Fibroblast of lung (primary cell): ENCODE results near the gene SIGLEC9. TPM values are rescaled to one million over a fixed set of nuclear protein-coding genes. Genes with fewer than 3 reads are reported as not detected.

Experiments
- DNase-seq, 2 donors: peaks; one replicate each; pipeline versions ENCODE4 v3.0.0 to v3.0.0-alpha.2; 2010; ENCODE audit warnings: low read depth in 2 of 2
- H2AFZ ChIP-seq: 2 replicates; pipeline ENCODE4 v1.5.1; 2012; ENCODE audit warnings: low read length, control low read depth, inconsistent platforms
- H3K27ac ChIP-seq: 2 replicates; pipeline ENCODE4 v1.5.1; 2011; ENCODE audit warnings: low read length, control low read depth; ENCODE audit not compliant: insufficient read depth
- H3K27me3 ChIP-seq: 2 replicates; pipeline ENCODE4 v1.5.1; 2011; ENCODE audit warnings: mild to moderate bottlenecking, low read length; ENCODE audit not compliant: control insufficient read depth, insufficient read depth
- H3K36me3 ChIP-seq: 2 replicates; pipeline ENCODE4 v1.5.1; 2011; ENCODE audit warnings: low read length; ENCODE audit not compliant: control insufficient read depth, insufficient read depth
- H3K4me1 ChIP-seq: 2 replicates; pipeline ENCODE4 v1.5.1; 2011; ENCODE audit warnings: low read length; ENCODE audit not compliant: control insufficient read depth, insufficient read depth; ENCODE audit errors: extremely low read depth
- H3K4me2 ChIP-seq: 2 replicates; pipeline ENCODE4 v1.5.1; 2011; ENCODE audit warnings: low read length, control low read depth; ENCODE audit not compliant: insufficient read depth; ENCODE audit errors: extremely low read depth
- H3K4me3 ChIP-seq, 4 experiments: fragments of 200-600 bp in 1 of 4; sonication (generic) in 1 of 4; replicated peaks in 1 of 4; 2 replicates each; pipeline ENCODE4 v1.5.1; 2011 to 2016; ENCODE audit warnings: low read length in 4 of 4, low read depth in 3 of 4, mild to moderate bottlenecking in 3 of 4, control low read depth in 2 of 4, inconsistent platforms in 1 of 4, mixed read lengths in 1 of 4; ENCODE audit not compliant: insufficient read depth in 1 of 4; ENCODE audit errors: control extremely low read depth in 1 of 4
- H3K79me2 ChIP-seq: 2 replicates; pipeline ENCODE4 v1.5.1; 2012; ENCODE audit warnings: mild to moderate bottlenecking, low read length, inconsistent platforms; ENCODE audit not compliant: control insufficient read depth, insufficient read depth
- H3K9ac ChIP-seq: 2 replicates; pipeline ENCODE4 v1.5.1; 2011; ENCODE audit warnings: mild to moderate bottlenecking, low read length, control low read depth; ENCODE audit not compliant: insufficient read depth
- H3K9me3 ChIP-seq: 2 replicates; pipeline ENCODE4 v1.5.1; 2012; ENCODE audit warnings: low read depth, low read length; ENCODE audit not compliant: control insufficient read depth, insufficient read depth
- H4K20me1 ChIP-seq: 2 replicates; pipeline ENCODE4 v1.5.1; 2011; ENCODE audit warnings: low read length; ENCODE audit not compliant: control insufficient read depth, insufficient read depth; ENCODE audit errors: extremely low read depth
- EZH2 ChIP-seq: IDR thresholded peaks from 2 replicates; pipeline ENCODE4 v1.5.1; 2012; ENCODE audit warnings: low read length, control low read depth, mild to moderate bottlenecking; ENCODE audit errors: missing control alignments
- polyA plus RNA-seq, 2 donors: library from polyadenylated mRNA; depleted of rRNA in 1 of 2; stranded (reverse) in 1 of 2; unstranded in 1 of 2; fragments of >200 nt; gene quantifications; 2 replicates each; pipeline ENCODE4 v1.2.1, GENCODE V29; 2011 to 2012; ENCODE audit warnings: missing spikeins in 1 of 2
- total RNA-seq: library from RNA; depleted of rRNA; stranded (reverse); fragments of >200 nt; gene quantifications from 2 replicates; pipeline ENCODE4 v1.2.1, GENCODE V29; 2014
- TF ChIP-seq, protein P1 (sequence below), 2 donors: IDR thresholded peaks in 1 of 2; conservative IDR thresholded peaks in 1 of 2; 1 replicate in 1 of 2; 2 replicates in 1 of 2; pipeline ENCODE4 v1.5.1; 2011 to 2012; ENCODE audit warnings: low read length in 2 of 2, control low read depth in 1 of 2, inconsistent platforms in 1 of 2, low read depth in 1 of 2, mild to moderate bottlenecking in 1 of 2

SIGLEC9 gene
- total and polyA plus RNA-seq, 2 donors (not counting 1 experiment from before 2014, with no cell fraction given): not detected

DNA sequence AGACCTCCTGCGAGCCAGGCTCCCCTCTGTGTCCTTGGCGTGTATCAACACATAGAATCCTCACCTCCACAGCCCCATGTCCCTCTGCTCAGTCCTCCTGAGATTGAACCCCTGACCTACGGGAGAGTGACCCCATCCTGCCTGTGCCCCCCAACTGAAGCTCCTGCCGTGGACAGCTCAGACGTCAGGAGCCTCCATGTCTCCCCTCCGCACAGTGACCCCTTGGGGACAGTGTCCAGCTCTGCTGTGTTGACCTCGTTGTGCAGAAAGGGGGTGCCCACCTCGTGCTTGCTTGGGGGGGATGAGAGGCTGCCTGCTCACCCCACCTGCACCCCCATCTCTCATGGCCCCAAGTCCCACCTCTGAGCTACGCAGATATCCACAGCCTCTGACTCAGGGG lies 490 bp upstream of the SIGLEC9 start:
- H2AFZ ChIP-seq: no peak overlapping the region

GRCh38 chr19:51125421-51126075 lies 842 bp downstream of the SIGLEC9 start:
- no peaks in the 10 kb centered on the region for H4K20me1 ChIP-seq
- H3K4me3 ChIP-seq: no peak overlapping the region
- H2AFZ ChIP-seq: no peak overlapping the region
- no peak overlapping the region for H3K4me2 ChIP-seq
- no peaks in the 10 kb centered on the region for H3K79me2 ChIP-seq
- no peaks in the 10 kb centered on the region for H3K9me3 ChIP-seq
- no peak for TF ChIP-seq EZH2
- TF ChIP-seq, protein P1, sequence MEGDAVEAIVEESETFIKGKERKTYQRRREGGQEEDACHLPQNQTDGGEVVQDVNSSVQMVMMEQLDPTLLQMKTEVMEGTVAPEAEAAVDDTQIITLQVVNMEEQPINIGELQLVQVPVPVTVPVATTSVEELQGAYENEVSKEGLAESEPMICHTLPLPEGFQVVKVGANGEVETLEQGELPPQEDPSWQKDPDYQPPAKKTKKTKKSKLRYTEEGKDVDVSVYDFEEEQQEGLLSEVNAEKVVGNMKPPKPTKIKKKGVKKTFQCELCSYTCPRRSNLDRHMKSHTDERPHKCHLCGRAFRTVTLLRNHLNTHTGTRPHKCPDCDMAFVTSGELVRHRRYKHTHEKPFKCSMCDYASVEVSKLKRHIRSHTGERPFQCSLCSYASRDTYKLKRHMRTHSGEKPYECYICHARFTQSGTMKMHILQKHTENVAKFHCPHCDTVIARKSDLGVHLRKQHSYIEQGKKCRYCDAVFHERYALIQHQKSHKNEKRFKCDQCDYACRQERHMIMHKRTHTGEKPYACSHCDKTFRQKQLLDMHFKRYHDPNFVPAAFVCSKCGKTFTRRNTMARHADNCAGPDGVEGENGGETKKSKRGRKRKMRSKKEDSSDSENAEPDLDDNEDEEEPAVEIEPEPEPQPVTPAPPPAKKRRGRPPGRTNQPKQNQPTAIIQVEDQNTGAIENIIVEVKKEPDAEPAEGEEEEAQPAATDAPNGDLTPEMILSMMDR (conservative IDR thresholded peaks at IDR 0.05 in 1 of 2, IDR thresholded peaks at IDR 0.05 in 1 of 2; ENCODE audit: low read depth in 1 of 2, low read length in 2 of 2): no peak
- no peaks in the 10 kb centered on the region for H3K27me3 ChIP-seq
- DNase-seq: no peak
- no peaks in the 10 kb centered on the region for H3K4me1 ChIP-seq
- H3K36me3 ChIP-seq: no peaks in the 10 kb centered on the region
- H3K9ac ChIP-seq: no peak overlapping the region
- H3K27ac ChIP-seq: no peak overlapping the region

More for the DNA sequence above, 490 bp upstream of the SIGLEC9 start:
- Histone ChIP-seq H3K27me3 (no peaks in the 10 kb centered on the region), H3K4me2 (no peak overlapping the region), H3K4me1 (no peaks in the 10 kb centered on the region), H3K79me2 (no peaks in the 10 kb centered on the region), H4K20me1 (no peaks in the 10 kb centered on the region), H3K9ac (no peak overlapping the region), H3K9me3 (no peaks in the 10 kb centered on the region), H3K36me3 (no peaks in the 10 kb centered on the region), H3K4me3 (no peak overlapping the region), H3K27ac (no peak overlapping the region)
- no peak for TF ChIP-seq EZH2
- TF ChIP-seq, protein P1 (conservative IDR thresholded peaks at IDR 0.05 in 1 of 2, IDR thresholded peaks at IDR 0.05 in 1 of 2; ENCODE audit: low read depth in 1 of 2, low read length in 2 of 2): no peak
- no peak for DNase-seq

GRCh38 chr19:51127032-51127431 lies 2.3 kb downstream of the SIGLEC9 start:
- no peak overlapping the region for H3K4me2 ChIP-seq
- no peak overlapping the region for H3K9ac ChIP-seq
- H3K79me2 ChIP-seq: no peaks in the 10 kb centered on the region
- H3K4me1 ChIP-seq: no peaks in the 10 kb centered on the region
- H3K4me3 ChIP-seq: no peak overlapping the region
- TF ChIP-seq, protein P1 (conservative IDR thresholded peaks at IDR 0.05 in 1 of 2, IDR thresholded peaks at IDR 0.05 in 1 of 2; ENCODE audit: low read depth in 1 of 2, low read length in 2 of 2): no peak
- TF ChIP-seq EZH2: no peak
- DNase-seq: no peak
- no peaks in the 10 kb centered on the region for H4K20me1 ChIP-seq
- H3K27ac ChIP-seq: no peak overlapping the region
- no peak overlapping the region for H2AFZ ChIP-seq
- no peaks in the 10 kb centered on the region for H3K36me3 ChIP-seq
- no peaks in the 10 kb centered on the region for H3K27me3 ChIP-seq
- no peaks in the 10 kb centered on the region for H3K9me3 ChIP-seq
